CD8-positive, alpha-beta memory T cell (primary cell): ENCODE data around the gene DOK4. TPM values are rescaled to one million over a fixed set of nuclear protein-coding genes. Genes with fewer than 3 reads are reported as not detected.

ENCODE experiments used
- CTCF ChIA-PET: fragments of 350-600 bp; sonication (Branson Sonifier 250); formaldehyde crosslinking; loops from one replicate; lab custom pipeline; 2021; ENCODE audit warnings: antibody characterized with exemption; lab: Charles Lee
- POLR2A ChIA-PET: fragments of 350-600 bp; sonication (Branson Sonifier 250); formaldehyde crosslinking; loops from one replicate; lab custom pipeline; 2021; ENCODE audit warnings: antibody characterized with exemption; lab: Charles Lee
- DNase-seq, 5 donors: peaks; one replicate each; pipeline versions ENCODE4 v3.0.0 to v3.0.0-alpha.2; 2020 to 2022; ENCODE audit warnings: mixed read lengths in 1 of 5
- H3K27ac ChIP-seq: one replicate; pipeline ENCODE4 v1.7.0; 2013; ENCODE audit warnings: low read depth, mild to moderate bottlenecking, low read length, moderate library complexity
- H3K27me3 ChIP-seq: 2 replicates; pipeline ENCODE4 v1.7.0; 2013; ENCODE audit warnings: low read length, mild to moderate bottlenecking; ENCODE audit not compliant: insufficient read depth, poor library complexity, severe bottlenecking
- H3K36me3 ChIP-seq: 2 replicates; pipeline ENCODE4 v1.7.0; 2013; ENCODE audit warnings: mild to moderate bottlenecking, low read length, moderate library complexity; ENCODE audit not compliant: insufficient read depth
- H3K4me1 ChIP-seq: 2 replicates; pipeline ENCODE4 v1.7.0; 2013; ENCODE audit warnings: mild to moderate bottlenecking, low read length, moderate library complexity; ENCODE audit not compliant: insufficient read depth
- H3K4me3 ChIP-seq: 2 replicates; pipeline ENCODE4 v1.7.0; 2013; ENCODE audit warnings: mild to moderate bottlenecking, low read length
- H3K9me3 ChIP-seq: 2 replicates; pipeline ENCODE4 v1.7.0; 2013; ENCODE audit warnings: mild to moderate bottlenecking, low read length
- H3K27ac Mint-ChIP-seq, 8 donors: one replicate each; pipeline ENCODE4 v1.8.0; 2020 to 2021; ENCODE audit warnings: mixed read lengths in 8 of 8, mild to moderate bottlenecking in 6 of 8, inconsistent platforms in 3 of 8, moderate library complexity in 3 of 8
- H3K27me3 Mint-ChIP-seq, 2 donors: one replicate each; pipeline ENCODE4 v1.8.0; 2020 to 2021; ENCODE audit warnings: mixed read lengths in 2 of 2, mild to moderate bottlenecking in 1 of 2, moderate library complexity in 1 of 2
- H3K36me3 Mint-ChIP-seq, 3 donors: one replicate each; pipeline ENCODE4 v1.8.0; 2020 to 2021; ENCODE audit warnings: mixed read lengths in 3 of 3, inconsistent platforms in 1 of 3, mild to moderate bottlenecking in 1 of 3
- H3K4me1 Mint-ChIP-seq, 3 donors: one replicate each; pipeline ENCODE4 v1.8.0; 2020 to 2021; ENCODE audit warnings: mixed read lengths in 3 of 3, inconsistent platforms in 1 of 3, mild to moderate bottlenecking in 1 of 3
- H3K4me3 Mint-ChIP-seq, 7 donors: one replicate each; pipeline ENCODE4 v1.8.0; 2020 to 2021; ENCODE audit warnings: mixed read lengths in 7 of 7, mild to moderate bottlenecking in 6 of 7, moderate library complexity in 4 of 7, inconsistent platforms in 2 of 7
- H3K9me3 Mint-ChIP-seq, 5 donors: one replicate each; pipeline ENCODE4 v1.8.0; 2020 to 2022; ENCODE audit warnings: mixed read lengths in 5 of 5, mild to moderate bottlenecking in 3 of 5, moderate library complexity in 2 of 5, inconsistent platforms in 1 of 5
- polyA plus RNA-seq: library from polyadenylated mRNA; unstranded; fragments of 300-500 nt; fragmentation: Illumina TruSeq; gene quantifications from one replicate; pipeline ENCODE4 v1.2.3, GENCODE V29; 2021
- total RNA-seq, 2 experiments: library from RNA; stranded (reverse); gene quantifications; one replicate each; pipeline ENCODE4 v1.2.3, GENCODE V29; 2021

Gene DOK4
- total and polyA plus RNA-seq, 3 experiments from 2014 or later: 3.3 to 7.0 (median 6.8) TPM

GRCh38 chr16:57422026-57422944 lies 64.0 kb downstream of the DOK4 start:
- Histone ChIP-seq H3K36me3 (no peaks in the 10 kb centered on the region), H3K27me3 (no peaks in the 10 kb centered on the region), H3K4me1 (peaks cover 13% of the 10 kb centered on the region), H3K27ac (no peak overlapping the region), H3K4me3 (no peak overlapping the region), H3K9me3 (no peaks in the 10 kb centered on the region)
- CTCF ChIA-PET: interaction anchor here (0.6 to 3.7 kb wide), 3 partner anchors 98 to 122 kb away, joined by 3 to 13 read pairs (median 11); no protein-coding TSS in a partner anchor
- H3K4me1 Mint-ChIP-seq: peaks cover 7 to 19% (median 10%) of the 10 kb centered on the region in 3 donors
- H3K27ac Mint-ChIP-seq: no peak overlapping the region
- DNase-seq: no peak
- H3K36me3 Mint-ChIP-seq: peaks cover 0 to 9% (median under 1%) of the 10 kb centered on the region in 3 donors
- no peaks in the 10 kb centered on the region for H3K27me3 Mint-ChIP-seq
- H3K4me3 Mint-ChIP-seq: no peak overlapping the region
- POLR2A ChIA-PET: interaction anchor here (0.7 kb wide), 1 partner anchor 13 kb away, joined by 4 read pairs; no protein-coding TSS in a partner anchor
- no peaks in the 10 kb centered on the region for H3K9me3 Mint-ChIP-seq

Other genes starting within 250 kb of the DOK4 start
- 10 to 100 TPM; 29.9 to 30.1 TPM for gene ARL2BP, start 241.2 kb downstream of the DOK4 start, total RNA-seq
- 112 TPM for gene ARL2BP, start 241.2 kb downstream of the DOK4 start, polyA plus RNA-seq
- under 1 TPM in 1 of 2 experiments, not detected in 1; 0.49 TPM for gene PLLP, start 201.8 kb downstream of the DOK4 start, total RNA-seq
- 0.72 TPM for gene PLLP, start 201.8 kb downstream of the DOK4 start, polyA plus RNA-seq
- gene CCL22, start 127.7 kb downstream of the DOK4 start, total RNA-seq: 10 to 100 TPM; 49.5 to 52.6 TPM
- not detected for gene CCL22, start 127.7 kb downstream of the DOK4 start, polyA plus RNA-seq
- gene CX3CL1, start 114.0 kb downstream of the DOK4 start, total RNA-seq: not detected
- gene CX3CL1, start 114.0 kb downstream of the DOK4 start, polyA plus RNA-seq: not detected
- gene CCL17, start 81.7 kb downstream of the DOK4 start, total RNA-seq: 10 to 100 TPM; 18.6 to 18.9 TPM
- gene CCL17, start 81.7 kb downstream of the DOK4 start, polyA plus RNA-seq: not detected
- gene CIAPIN1, start 39.1 kb downstream of the DOK4 start, total RNA-seq: 10 to 100 TPM; 79.0 to 81.1 TPM
- gene CIAPIN1, start 39.1 kb downstream of the DOK4 start, polyA plus RNA-seq: 52.0 TPM
- gene COQ9, start 39.0 kb downstream of the DOK4 start, total RNA-seq: 10 to 100 TPM; 50.5 to 51.9 TPM
- 28.4 TPM for gene COQ9, start 39.0 kb downstream of the DOK4 start, polyA plus RNA-seq
- gene POLR2C, start 23.8 kb downstream of the DOK4 start, total RNA-seq: 10 to 100 TPM; 92.3 to 95.0 TPM
- 36.1 TPM for gene POLR2C, start 23.8 kb downstream of the DOK4 start, polyA plus RNA-seq
- 10 to 100 TPM; 27.0 to 28.1 TPM for gene CCDC102A, start 50.1 kb upstream of the DOK4 start, total RNA-seq
- gene CCDC102A, start 50.1 kb upstream of the DOK4 start, polyA plus RNA-seq: 22.6 TPM
- 10 to 100 TPM; 46.1 to 48.5 TPM for gene ADGRG5, start 56.1 kb upstream of the DOK4 start, total RNA-seq
- gene ADGRG5, start 56.1 kb upstream of the DOK4 start, polyA plus RNA-seq: 23.5 TPM
- 10 to 100 TPM; 25.8 to 29.8 TPM for gene ADGRG1, start 142.1 kb upstream of the DOK4 start, total RNA-seq
- gene ADGRG1, start 142.1 kb upstream of the DOK4 start, polyA plus RNA-seq: 51.9 TPM
- gene ADGRG3, start 181.8 kb upstream of the DOK4 start, total RNA-seq: not detected
- gene ADGRG3, start 181.8 kb upstream of the DOK4 start, polyA plus RNA-seq: not detected
- not detected for gene DRC7, start 208.3 kb upstream of the DOK4 start, total RNA-seq
- gene DRC7, start 208.3 kb upstream of the DOK4 start, polyA plus RNA-seq: not detected
- gene KATNB1, start 249.3 kb upstream of the DOK4 start, total RNA-seq: 10 to 100 TPM; 50.2 to 53.0 TPM
- 29.7 TPM for gene KATNB1, start 249.3 kb upstream of the DOK4 start, polyA plus RNA-seq